ENCODE results near the gene RPL28.
"Not testable (repeated sequence)": the region's sequence is repeated elsewhere in the genome, so short reads cannot be mapped to it uniquely, and the experiment has no call there.

Gene RPL28

GRCh38 chr19:55391191-55391670, 5.5 kb downstream of the RPL28 start:
- DNase-seq (ENCODE audit: low read depth in 4 of 4, low spot score in 1 of 4): no peak

- no peak for DNase-seq (ENCODE audit: low read depth in 4 of 4, low spot score in 1 of 4)
Observed at GRCh38 chr19:55391702-55392615, 6.2 kb downstream of the RPL28 start.

GRCh38 chr19:55392820-55393761, 7.4 kb downstream of the RPL28 start:
- no peak for DNase-seq (ENCODE audit: low read depth in 4 of 4, low spot score in 1 of 4)

- DNase-seq (ENCODE audit: low read depth in 4 of 4, low spot score in 1 of 4): no peak
Observed at GRCh38 chr19:55398200-55398925, 12.6 kb downstream of the RPL28 start.

- DNase-seq (ENCODE audit: low read depth in 4 of 4, low spot score in 1 of 4): no peak
Observed at GRCh38 chr19:55400281-55401087, 14.8 kb downstream of the RPL28 start.

- DNase-seq (ENCODE audit: low read depth in 4 of 4, low spot score in 1 of 4): not testable (repeated sequence)
Observed at GRCh38 chr19:55401390-55401789, 15.7 kb downstream of the RPL28 start.

- DNase-seq (ENCODE audit: low read depth in 4 of 4, low spot score in 1 of 4): no peak
Observed at GRCh38 chr19:55402509-55402908, 16.8 kb downstream of the RPL28 start.

GRCh38 chr19:55405638-55406037, 19.9 kb downstream of the RPL28 start:
- DNase-seq (ENCODE audit: low read depth in 4 of 4, low spot score in 1 of 4): no peak

GRCh38 chr19:55406091-55406825, 20.5 kb downstream of the RPL28 start:
- no peak for DNase-seq (ENCODE audit: low read depth in 4 of 4, low spot score in 1 of 4)

- no peak for DNase-seq (ENCODE audit: low read depth in 4 of 4, low spot score in 1 of 4)
Observed at GRCh38 chr19:55406826-55407549, 21.3 kb downstream of the RPL28 start.

GRCh38 chr19:55407550-55407799, 21.7 kb downstream of the RPL28 start, which contains the start of gene UBE2S:
Gene UBE2S (minus strand): TSS chr19:55407788. CDS start chr19:55407589, 199 bp downstream.
- DNase-seq (ENCODE audit: low read depth in 4 of 4, low spot score in 1 of 4): not testable (repeated sequence)

- peak; percentile 86 to 95 (median 94) for DNase-seq (ENCODE audit: low read depth in 4 of 4, low spot score in 1 of 4)
Observed at GRCh38 chr19:55407800-55408532, 22.2 kb downstream of the RPL28 start.

- DNase-seq (ENCODE audit: low read depth in 4 of 4, low spot score in 1 of 4): no peak
Observed at GRCh38 chr19:55408533-55408872, 22.8 kb downstream of the RPL28 start.

- DNase-seq (ENCODE audit: low read depth in 4 of 4, low spot score in 1 of 4): not testable (repeated sequence)
Observed at GRCh38 chr19:55409179-55409578, 23.4 kb downstream of the RPL28 start.

GRCh38 chr19:55410168-55410567, 24.4 kb downstream of the RPL28 start:
- DNase-seq (ENCODE audit: low read depth in 4 of 4, low spot score in 1 of 4): no peak

- peak in 3 of 4 experiments; percentile 25 to 30 (median 29) for DNase-seq (ENCODE audit: low read depth in 4 of 4, low spot score in 1 of 4)
Observed at GRCh38 chr19:55418185-55418584, 32.5 kb downstream of the RPL28 start.

GRCh38 chr19:55419103-55419502, 33.4 kb downstream of the RPL28 start:
- no peak for DNase-seq (ENCODE audit: low read depth in 4 of 4, low spot score in 1 of 4)

- DNase-seq (ENCODE audit: low read depth in 4 of 4, low spot score in 1 of 4): no peak
Observed at GRCh38 chr19:55419624-55420236, 34.0 kb downstream of the RPL28 start.
